Activated CD4-positive, CD25-positive, alpha-beta regulatory T cell treated with anti-CD3 and anti-CD28 coated beads, Interleukin-2, amount 50 U/mL, for 16 hours (primary cell): ENCODE measurements around the gene PLGRKT.
"Not testable (repeated sequence)": the region's sequence is repeated elsewhere in the genome, so short reads cannot be mapped to it uniquely, and the experiment has no call there.

Experiments used
- DNase-seq: peaks from one replicate; pipeline ENCODE4 v3.0.0-alpha.2; 2020; ENCODE audit warnings: low read depth, low spot score

Gene PLGRKT

GRCh38 chr9:5432890-5433289, 4.8 kb downstream of the PLGRKT start:
- DNase-seq = not testable (repeated sequence)

DNA sequence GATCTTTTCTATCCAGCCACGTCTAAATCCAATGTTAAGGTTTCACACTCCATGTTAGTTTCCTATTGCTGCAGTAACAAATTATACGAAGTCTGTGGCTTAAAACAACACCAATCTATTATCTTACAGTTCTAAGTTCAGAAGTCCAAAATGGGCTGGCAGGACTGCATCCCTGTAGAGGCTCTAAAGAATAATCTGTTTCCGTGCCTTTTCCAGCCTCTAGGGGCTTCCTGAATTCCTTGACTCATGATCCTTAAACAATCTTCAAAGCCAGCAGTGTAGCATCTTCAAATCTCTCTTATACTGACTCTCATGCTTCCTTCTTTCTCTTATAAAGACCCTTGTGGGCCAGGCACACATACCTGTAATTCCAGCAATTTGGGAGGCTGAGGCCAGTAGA, 6.8 kb downstream of the PLGRKT start:
- DNase-seq = no peak

DNA sequence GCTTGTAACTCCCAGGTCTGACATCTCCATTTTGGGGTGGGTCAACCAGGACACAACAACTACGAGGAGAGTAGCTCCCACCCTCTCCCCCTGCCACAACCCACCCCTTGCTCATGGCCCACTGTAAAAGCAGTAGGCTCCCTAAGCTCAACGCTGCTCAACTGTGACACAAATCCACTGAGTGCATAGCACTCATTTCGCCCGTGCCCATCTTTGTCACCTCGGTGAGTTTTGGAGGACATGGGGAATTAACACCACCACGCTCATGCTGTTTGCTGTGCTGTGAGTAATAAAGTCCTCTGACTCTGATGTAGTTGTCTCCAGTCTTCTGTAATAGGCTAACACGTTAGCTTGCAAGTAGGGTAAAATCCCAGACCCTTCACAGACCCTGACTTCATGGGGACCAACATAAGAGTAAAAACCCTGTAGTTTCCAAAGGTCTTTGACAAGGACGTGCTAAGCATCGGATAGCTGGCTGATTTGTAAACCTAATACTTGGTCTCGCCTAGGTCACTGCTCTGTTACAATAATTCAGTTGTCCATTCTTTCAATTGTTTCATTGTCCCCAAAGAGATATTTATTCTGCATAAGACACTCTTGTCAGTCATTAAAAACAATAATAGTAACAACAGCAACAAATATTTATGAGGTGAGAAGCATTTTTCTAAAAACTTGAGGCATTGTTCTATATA, 7.7 kb downstream of the PLGRKT start:
- no peak for DNase-seq

GRCh38 chr9:5428794-5429528, 8.8 kb downstream of the PLGRKT start:
- no peak for DNase-seq

- no peak for DNase-seq
Measured at GRCh38 chr9:5428172-5428571, 9.6 kb downstream of the PLGRKT start.

DNA sequence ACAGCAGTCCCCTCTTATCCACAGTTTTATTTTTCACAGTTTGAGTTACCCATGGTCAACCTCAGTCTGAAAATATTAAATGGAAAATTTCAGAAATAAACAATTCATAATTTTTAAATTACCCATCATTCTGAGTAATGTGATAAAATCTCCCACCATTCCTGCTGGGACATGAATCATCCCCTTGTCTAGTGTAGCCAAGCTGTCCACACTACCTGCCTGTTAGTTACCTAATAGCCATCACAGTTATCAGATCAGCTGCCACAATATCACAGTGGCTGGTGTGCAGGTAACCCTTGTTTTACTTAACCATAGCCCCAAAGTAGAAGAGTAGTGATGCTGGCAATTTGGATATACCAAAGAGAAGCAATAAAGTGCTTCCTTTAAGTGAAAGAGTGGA, 10.7 kb downstream of the PLGRKT start:
- no peak for DNase-seq

- DNase-seq = no peak
Measured at GRCh38 chr9:5425006-5425628, 12.6 kb downstream of the PLGRKT start.

DNA sequence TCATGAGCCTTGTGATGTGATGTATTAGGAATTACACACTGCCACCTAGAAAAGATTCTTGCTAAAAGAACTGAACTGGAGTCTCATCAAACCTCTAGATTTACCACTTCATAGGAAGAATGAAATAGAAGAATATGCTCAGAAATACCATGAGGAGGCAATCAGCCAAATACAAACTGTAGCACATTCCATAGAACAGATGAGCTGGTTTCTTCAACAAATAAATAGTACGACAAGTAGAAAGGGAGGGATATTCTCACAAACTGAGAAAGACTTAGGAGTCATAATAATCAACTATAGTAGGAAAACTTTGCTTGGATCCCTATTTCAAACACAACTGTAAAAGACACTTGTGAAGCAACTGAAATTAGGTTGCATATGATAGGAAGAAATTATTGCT, 15.4 kb downstream of the PLGRKT start:
- DNase-seq = no peak

DNA sequence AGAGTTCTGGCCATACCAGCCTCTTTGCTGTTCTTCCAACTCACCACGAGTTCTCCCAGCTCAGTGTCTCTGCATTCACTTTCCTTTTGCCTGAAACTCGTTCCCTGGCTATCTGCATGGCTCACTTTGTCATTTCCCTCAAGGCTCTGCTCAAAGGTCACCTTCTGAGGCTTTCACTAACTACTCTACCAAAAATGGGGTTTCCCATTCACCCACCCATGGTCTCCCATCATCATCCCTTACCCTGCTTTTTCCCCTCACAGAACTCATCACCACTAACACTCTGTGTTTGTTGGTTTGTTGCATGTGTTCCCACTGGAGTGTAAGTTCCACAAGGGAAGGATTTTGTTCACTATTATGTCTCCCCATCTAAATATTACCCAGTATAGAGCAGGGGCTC, 16.6 kb downstream of the PLGRKT start:
- no peak for DNase-seq

DNA sequence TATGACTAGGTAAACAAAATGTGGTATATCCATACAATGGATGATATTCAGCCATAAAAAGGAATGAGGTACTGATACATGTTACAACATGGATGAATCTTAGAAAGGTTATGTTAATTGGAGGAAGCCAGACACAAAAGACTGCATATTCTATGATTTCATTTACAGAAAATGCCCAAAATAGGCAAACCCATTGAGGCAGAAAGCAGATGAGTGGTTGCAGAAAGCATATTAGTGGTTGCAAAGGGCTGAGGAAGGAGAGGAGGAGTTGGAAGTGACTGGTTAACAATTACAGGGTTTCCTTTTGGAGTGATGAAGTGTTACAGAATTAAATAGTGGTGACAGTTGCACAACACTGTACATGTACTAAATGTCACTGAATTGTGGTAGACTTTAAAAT, 17.7 kb downstream of the PLGRKT start:
- no peak for DNase-seq

GRCh38 chr9:5418481-5418880, 19.2 kb downstream of the PLGRKT start:
- no peak for DNase-seq

- no peak for DNase-seq
Measured at GRCh38 chr9:5416953-5417352, 20.8 kb downstream of the PLGRKT start.

GRCh38 chr9:5408596-5408995, 29.1 kb downstream of the PLGRKT start:
- no peak for DNase-seq

DNA sequence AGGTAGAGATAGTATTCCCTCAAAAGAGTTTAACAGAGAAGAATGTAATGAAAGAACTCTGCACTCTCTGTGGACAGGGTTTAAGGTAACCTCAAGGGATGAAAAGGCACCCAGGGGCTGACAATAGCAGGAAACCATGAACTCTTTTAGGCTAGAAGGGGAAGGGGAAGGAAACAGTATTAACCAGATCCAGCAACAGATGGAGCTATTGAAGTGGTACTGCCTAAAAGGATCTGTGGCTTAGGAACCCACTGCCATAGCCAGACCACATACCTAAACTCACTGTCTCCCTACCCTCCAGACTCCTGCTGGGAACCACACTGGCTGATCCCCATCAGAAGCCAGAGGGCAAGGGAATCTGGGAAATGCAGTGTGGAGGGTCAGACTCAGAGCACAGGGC, 35.5 kb downstream of the PLGRKT start:
- DNase-seq = no peak

DNA sequence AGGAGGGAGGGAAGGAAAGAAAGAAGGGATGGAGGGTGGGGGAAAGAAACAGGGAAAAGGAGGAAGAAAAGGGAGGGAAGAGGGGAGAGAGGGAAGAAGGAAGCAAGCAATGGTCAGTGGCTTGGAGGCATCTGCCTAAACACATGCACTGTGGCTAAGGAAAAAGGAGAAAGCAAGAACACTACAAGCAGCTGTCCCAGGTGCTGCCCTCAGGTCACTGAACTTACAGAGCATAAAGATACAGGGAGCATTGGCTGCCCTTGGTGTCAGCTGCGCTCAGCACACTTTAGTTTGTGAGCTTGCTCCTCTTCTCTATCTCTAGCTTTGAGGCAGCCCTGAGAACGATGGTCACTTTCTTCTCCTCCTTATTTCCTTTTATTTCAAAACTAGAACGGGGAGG, 40.2 kb downstream of the PLGRKT start:
- not testable (repeated sequence) for DNase-seq

DNA sequence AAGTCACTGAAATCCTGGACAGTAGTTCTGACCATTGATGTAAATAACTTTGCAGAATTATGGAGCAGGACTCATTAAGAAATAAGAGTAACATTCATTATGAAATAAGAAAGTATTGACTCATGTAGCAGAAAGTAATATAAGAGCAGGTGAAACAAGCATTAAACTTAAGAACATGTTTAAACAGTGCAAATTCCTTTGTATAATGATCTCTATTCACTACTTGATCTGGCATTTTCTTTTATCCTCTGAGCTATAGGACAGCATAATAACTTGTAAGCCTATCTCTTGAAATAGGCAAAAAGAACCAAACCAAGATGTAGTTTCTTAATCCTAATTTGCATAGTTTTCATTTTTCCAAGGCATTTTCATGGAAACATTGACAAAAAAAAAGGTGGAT, 42.3 kb downstream of the PLGRKT start:
- no peak for DNase-seq

DNA sequence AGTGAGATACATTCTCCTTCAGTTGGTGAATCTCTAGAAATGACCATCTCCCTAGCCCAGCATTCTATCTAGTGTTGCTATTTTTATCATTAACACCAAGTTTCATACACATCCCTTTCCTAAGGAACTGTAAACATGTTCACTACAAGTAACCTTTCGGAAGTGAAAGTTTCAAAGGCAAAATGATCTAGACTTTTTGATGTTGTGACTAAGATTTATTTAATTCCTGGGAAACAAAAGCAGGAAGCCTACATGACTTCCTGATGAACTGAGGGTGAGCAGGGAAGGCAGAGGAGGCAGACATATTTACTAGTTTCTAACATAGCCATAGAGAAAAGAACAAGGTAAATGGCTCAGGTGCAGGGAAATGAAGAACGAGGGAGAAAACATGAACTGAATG, 43.7 kb downstream of the PLGRKT start:
- DNase-seq = not testable (repeated sequence)

GRCh38 chr9:5393497-5393896, 44.2 kb downstream of the PLGRKT start:
- DNase-seq = no peak

DNA sequence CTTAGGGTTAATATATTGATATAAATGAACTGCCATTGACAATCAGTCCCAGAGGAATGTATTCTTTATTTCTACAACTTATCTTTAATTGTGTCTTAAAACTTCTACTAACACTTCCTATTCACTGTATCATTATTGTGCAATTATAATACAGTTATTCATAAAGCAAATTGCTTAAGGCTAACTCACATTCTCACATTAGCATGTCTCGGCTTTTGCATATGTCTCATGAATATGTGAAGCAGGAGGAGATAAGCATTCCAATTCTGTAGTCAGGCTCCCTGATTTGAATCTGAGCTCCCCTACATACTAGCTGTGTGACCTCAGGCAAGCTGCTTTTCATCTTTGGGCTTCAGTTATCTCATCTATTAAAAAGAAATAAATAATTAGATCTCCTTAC, 45.4 kb downstream of the PLGRKT start:
- DNase-seq = no peak

GRCh38 chr9:5389109-5389732, 48.5 kb downstream of the PLGRKT start:
- no peak for DNase-seq

DNA sequence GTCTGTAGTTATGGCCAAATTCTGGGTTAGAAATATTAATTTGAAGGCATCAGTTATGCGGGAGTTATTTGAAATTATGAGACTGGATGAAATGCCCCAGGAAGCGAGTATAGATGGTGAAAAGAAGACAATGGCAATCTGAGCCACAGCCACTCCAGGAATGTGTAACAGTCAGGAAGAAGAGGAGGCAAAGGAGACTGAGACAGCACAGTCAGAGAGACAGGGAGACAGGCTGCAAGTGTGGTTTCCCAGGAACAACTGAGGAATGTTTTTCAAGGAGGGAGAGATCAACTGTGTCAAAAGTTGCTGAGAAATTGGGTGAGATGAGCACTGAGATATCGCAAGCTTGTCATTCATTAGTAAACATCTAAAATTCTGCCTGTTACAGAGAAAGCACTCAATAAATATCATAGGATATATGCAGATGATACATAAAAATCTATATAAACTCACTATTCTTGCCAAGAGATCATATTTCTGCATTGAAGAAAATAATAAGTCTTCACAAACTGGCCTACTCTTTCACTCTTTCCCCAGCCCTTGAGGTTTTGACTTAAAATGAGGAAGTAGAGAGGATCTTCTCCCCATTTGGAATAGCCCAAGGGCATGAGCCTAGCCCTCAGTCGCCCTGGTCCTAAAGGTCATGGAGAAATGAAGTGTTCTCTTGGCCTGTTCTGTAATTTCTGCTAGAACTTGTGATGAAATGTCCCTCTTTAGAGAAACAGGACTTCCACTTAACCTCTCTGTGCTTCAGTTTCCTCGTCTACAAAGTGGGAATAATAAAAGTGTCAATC, 49.5 kb downstream of the PLGRKT start:
- DNase-seq = no peak

GRCh38 chr9:5384436-5384835, 53.3 kb downstream of the PLGRKT start:
- DNase-seq = no peak
